Gastroesophageal sphincter (tissue), 3 donors: ENCODE data around the gene TBL3.

Experiments
- POLR2A ChIP-seq, 2 donors: fragments of 450-650 bp; IDR thresholded peaks; one replicate each; pipeline ENCODE4 v1.6.1; 2017; ENCODE audit warnings: antibody characterized with exemption in 2 of 2, mild to moderate bottlenecking in 2 of 2, moderate library complexity in 1 of 2
- TF ChIP-seq, protein P1 (sequence below), 4 experiments: fragments of 200-600 bp in 2 of 4; fragments of 450-650 bp in 2 of 4; sonication (generic) in 1 of 4; IDR thresholded peaks; one replicate each; pipeline ENCODE4 v1.5.1; 2017 to 2019; ENCODE audit warnings: antibody characterized with exemption in 4 of 4, mild to moderate bottlenecking in 2 of 4, moderate library complexity in 2 of 4

DNA sequence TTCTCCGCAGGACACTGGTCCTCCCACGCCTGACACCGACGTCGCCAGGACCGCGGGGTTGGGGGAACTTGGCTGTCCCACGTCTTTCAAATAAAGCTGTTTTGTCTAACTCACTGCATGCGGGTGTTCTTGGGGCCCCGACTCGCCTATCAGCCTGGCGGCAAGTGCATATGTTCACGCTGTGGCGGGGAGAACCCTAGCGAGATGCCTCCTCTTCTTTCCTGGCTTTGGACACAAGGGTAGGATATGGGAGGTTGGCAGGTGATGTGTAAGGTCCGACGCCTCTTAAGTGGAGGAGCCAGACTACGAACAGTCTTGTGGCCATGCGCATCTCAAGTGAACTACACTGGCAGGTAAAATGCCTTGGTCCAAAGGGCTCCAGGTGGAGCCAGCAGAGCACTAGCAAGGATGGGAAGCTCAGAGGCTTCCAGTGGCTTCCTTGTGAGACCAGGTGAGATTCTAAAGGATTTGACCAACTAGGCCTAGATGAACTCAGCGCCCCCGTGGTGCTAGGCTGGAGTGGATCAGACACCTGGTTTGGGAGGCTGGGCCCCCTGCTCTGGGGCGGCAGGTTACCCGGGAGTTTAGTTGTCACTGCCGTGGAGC is 6.4 kb upstream of the TBL3 start:
- TF ChIP-seq, protein P1, sequence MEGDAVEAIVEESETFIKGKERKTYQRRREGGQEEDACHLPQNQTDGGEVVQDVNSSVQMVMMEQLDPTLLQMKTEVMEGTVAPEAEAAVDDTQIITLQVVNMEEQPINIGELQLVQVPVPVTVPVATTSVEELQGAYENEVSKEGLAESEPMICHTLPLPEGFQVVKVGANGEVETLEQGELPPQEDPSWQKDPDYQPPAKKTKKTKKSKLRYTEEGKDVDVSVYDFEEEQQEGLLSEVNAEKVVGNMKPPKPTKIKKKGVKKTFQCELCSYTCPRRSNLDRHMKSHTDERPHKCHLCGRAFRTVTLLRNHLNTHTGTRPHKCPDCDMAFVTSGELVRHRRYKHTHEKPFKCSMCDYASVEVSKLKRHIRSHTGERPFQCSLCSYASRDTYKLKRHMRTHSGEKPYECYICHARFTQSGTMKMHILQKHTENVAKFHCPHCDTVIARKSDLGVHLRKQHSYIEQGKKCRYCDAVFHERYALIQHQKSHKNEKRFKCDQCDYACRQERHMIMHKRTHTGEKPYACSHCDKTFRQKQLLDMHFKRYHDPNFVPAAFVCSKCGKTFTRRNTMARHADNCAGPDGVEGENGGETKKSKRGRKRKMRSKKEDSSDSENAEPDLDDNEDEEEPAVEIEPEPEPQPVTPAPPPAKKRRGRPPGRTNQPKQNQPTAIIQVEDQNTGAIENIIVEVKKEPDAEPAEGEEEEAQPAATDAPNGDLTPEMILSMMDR (IDR thresholded peaks at IDR 0.05), result no peak
- TF ChIP-seq POLR2A (IDR thresholded peaks at IDR 0.05), result no peak
